BLaER1 treated with 17β-estradiol and CSF1 and Interleukin-3, amounts not matched to agents 10 nM and 100 nM (cell line): ENCODE measurements around the gene ALPK3.

ENCODE experiments used
- H3K27ac ChIP-seq, 11 experiments: shearing (Covaris generic); formaldehyde crosslinking; 2 replicates each; pipeline ENCODE4 v1.8.1; 2022
- H3K27me3 ChIP-seq, 11 experiments: shearing (Covaris generic); formaldehyde crosslinking; 2 replicates each; pipeline ENCODE4 v1.8.1; 2022
- H3K36me3 ChIP-seq, 11 experiments: shearing (Covaris generic); formaldehyde crosslinking; 2 replicates each; pipeline ENCODE4 v1.8.1; 2022
- H3K4me1 ChIP-seq, 10 experiments: shearing (Covaris generic); formaldehyde crosslinking; 2 replicates each; pipeline ENCODE4 v1.8.1; 2022
- H3K4me2 ChIP-seq, 11 experiments: shearing (Covaris generic); formaldehyde crosslinking; 2 replicates each; pipeline ENCODE4 v1.8.1; 2022
- H3K4me3 ChIP-seq, 10 experiments: shearing (Covaris generic); formaldehyde crosslinking; 2 replicates each; pipeline ENCODE4 v1.8.1; 2022
- H3K9ac ChIP-seq, 11 experiments: shearing (Covaris generic); formaldehyde crosslinking; 2 replicates each; pipeline ENCODE4 v1.8.1; 2022
- H3K9me3 ChIP-seq, 11 experiments: shearing (Covaris generic); formaldehyde crosslinking; replicated peaks in 1 of 11; 2 replicates each; pipeline ENCODE4 v1.8.1; 2022
- H4K20me1 ChIP-seq, 11 experiments: shearing (Covaris generic); formaldehyde crosslinking; 2 replicates each; pipeline ENCODE4 v1.8.1; 2022
- Cebpa-rat ChIP-seq, 11 experiments: shearing (Covaris generic); IDR thresholded peaks; 2 replicates each; pipeline ENCODE4 v1.8.1; 2022

Gene ALPK3

DNA sequence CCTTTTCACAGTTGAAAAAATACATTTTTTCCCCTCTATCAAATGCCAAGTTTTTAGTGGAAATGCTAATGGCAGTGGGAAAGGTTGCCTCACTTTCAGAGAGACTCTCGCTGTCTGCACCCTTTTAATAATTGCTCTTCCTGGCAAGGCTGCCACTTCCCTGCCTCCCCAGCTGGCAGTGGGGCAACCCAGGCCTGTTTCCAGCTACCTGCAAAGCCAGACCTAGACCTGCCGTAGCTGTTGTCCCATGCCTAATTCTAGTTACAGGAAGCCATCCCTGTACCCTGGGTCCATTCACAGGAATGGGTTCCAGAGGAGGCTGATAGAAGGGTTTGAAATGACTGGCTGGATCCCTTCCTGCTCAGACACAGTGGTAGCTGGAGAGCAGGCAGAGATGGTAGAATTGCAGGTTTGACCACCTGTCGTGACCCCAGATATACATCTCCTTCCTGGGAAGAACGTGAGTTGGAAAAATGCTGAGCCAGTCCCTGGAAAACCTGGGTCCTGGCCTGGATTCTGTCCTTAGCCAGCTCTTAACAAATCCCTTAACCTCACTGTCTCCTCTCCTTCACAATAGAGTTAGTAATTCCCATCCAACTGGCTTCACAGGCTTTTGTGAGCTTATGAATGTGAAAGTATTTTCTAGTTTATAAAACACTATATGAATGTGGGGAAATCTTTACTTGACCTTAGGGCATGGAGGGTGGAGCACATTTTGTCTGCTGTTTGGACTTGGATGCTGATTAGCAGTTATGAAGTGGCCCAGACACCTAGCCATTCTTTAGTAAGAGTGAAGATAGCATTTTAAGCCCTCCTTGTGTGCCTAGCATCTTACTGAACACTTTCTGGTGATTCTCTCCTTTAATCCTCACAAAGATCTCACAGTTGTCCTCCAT is 12.9 kb upstream of the ALPK3 start:
- H3K4me2 ChIP-seq: no peak overlapping the region
- H3K27me3 ChIP-seq: no peaks in the 10 kb centered on the region
- H4K20me1 ChIP-seq: peaks cover 0 to 32% (median 6%) of the 10 kb centered on the region in 11 experiments; a peak in 11 of 22 replicates
- H3K27ac ChIP-seq: no peak overlapping the region
- no peaks in the 10 kb centered on the region for H3K9me3 ChIP-seq
- TF ChIP-seq Cebpa-rat (IDR thresholded peaks at IDR 0.05): no peak
- H3K36me3 ChIP-seq: peaks cover 57 to 97% (median 69%) of the 10 kb centered on the region in 11 experiments
- H3K9ac ChIP-seq: no peak overlapping the region
- H3K4me3 ChIP-seq: no peak overlapping the region
- H3K4me1 ChIP-seq: peaks cover 0 to 9% (median 0%) of the 10 kb centered on the region in 10 experiments; a peak in 5 of 20 replicates

GRCh38 chr15:84805221-84805620 is 11.9 kb upstream of the ALPK3 start:
- no peak overlapping the region for H3K4me2 ChIP-seq
- H3K4me1 ChIP-seq: peaks cover 0 to 17% (median 6%) of the 10 kb centered on the region in 10 experiments; a peak in 11 of 20 replicates
- no peak for TF ChIP-seq Cebpa-rat (IDR thresholded peaks at IDR 0.05)
- no peak overlapping the region for H3K4me3 ChIP-seq
- H3K27me3 ChIP-seq: no peaks in the 10 kb centered on the region
- peaks cover 0 to 23% (median 0%) of the 10 kb centered on the region in 11 experiments; a peak in 8 of 22 replicates for H4K20me1 ChIP-seq
- H3K9me3 ChIP-seq: no peaks in the 10 kb centered on the region
- no peak overlapping the region for H3K27ac ChIP-seq
- H3K36me3 ChIP-seq: peaks cover 48 to 89% (median 59%) of the 10 kb centered on the region in 11 experiments
- no peak overlapping the region for H3K9ac ChIP-seq

DNA sequence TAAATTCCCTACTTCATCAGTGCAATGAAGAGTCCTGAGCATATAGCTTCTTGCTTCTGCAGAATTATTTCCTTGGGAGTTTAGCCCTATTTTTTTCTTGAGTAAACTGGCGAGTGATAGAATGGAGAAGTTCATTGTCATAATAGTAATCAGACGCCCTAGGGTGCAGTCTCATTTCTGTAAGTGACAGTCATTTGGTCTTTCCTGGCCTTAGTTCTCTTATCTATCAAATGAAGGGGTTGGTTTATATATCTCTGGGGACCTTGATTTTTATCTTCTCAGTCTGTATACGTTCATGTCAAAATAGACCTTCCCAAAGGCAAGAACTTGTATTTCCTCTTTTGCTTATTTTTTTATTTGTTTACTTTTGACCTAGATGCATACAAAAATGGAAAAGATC is 9.9 kb upstream of the ALPK3 start:
- Histone ChIP-seq H3K9ac (no peak overlapping the region), H3K27me3 (no peaks in the 10 kb centered on the region), H3K4me2 (no peak overlapping the region), H3K27ac (no peak overlapping the region), H3K36me3 (peaks cover 30 to 69% (median 41%) of the 10 kb centered on the region in 11 experiments), H3K4me1 (peaks cover 0 to 20% (median 9%) of the 10 kb centered on the region in 10 experiments; a peak in 11 of 20 replicates), H3K9me3 (no peaks in the 10 kb centered on the region), H3K4me3 (no peak overlapping the region), H4K20me1 (peaks cover 0 to 17% (median 0%) of the 10 kb centered on the region in 11 experiments; a peak in 3 of 22 replicates)
- no peak for TF ChIP-seq Cebpa-rat (IDR thresholded peaks at IDR 0.05)

DNA sequence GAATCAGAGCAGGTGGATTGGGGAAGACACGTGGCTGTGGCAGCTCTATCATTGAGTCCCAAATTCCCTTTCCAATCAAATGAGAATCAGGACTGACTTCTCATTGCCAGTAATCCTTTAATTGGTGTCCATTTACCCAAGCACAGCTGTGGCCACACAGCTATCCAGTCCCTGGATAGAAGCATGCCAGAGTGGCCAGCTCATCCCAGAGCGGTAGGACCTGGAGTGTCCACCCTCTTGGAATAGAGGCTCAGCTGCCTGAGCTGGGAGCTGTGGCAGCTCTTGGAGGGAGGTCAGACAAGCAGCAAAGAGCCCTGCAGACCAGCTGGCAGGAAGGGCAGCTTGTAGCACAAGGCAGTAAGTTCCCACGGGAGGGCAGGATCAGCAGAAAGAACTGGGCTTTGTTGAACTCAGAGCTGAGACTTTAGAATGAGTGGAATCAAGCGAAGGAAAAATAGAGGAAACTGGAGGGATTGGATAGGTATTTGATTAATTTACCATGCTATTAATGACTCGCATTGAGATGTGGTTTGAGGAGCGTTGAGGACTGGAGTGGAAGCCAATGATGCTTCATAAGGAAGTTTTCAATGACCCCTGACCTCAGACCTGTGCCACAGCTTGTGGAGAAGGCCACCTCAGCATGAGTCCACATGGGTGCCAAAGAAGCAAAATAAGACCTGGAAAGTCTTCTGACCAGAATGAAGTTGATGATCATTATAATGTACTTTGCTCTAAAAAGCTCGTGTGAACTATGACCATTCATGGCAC is 6.9 kb upstream of the ALPK3 start:
- no peak overlapping the region for H3K4me3 ChIP-seq
- no peak for TF ChIP-seq Cebpa-rat (IDR thresholded peaks at IDR 0.05)
- H3K9me3 ChIP-seq: no peaks in the 10 kb centered on the region
- peaks cover 0 to 20% (median 9%) of the 10 kb centered on the region in 10 experiments; a peak in 12 of 20 replicates for H3K4me1 ChIP-seq
- no peak overlapping the region for H3K27ac ChIP-seq
- no peak overlapping the region for H3K9ac ChIP-seq
- H3K27me3 ChIP-seq: no peaks in the 10 kb centered on the region
- H3K4me2 ChIP-seq: peak overlapping the region in 5 of 11 experiments; percentile 6 to 22 (median 8); a peak in 4 of 22 replicates
- H3K36me3 ChIP-seq: peaks cover 3 to 39% (median 13%) of the 10 kb centered on the region in 11 experiments; a peak in 18 of 22 replicates
- H4K20me1 ChIP-seq: no peaks in the 10 kb centered on the region

DNA sequence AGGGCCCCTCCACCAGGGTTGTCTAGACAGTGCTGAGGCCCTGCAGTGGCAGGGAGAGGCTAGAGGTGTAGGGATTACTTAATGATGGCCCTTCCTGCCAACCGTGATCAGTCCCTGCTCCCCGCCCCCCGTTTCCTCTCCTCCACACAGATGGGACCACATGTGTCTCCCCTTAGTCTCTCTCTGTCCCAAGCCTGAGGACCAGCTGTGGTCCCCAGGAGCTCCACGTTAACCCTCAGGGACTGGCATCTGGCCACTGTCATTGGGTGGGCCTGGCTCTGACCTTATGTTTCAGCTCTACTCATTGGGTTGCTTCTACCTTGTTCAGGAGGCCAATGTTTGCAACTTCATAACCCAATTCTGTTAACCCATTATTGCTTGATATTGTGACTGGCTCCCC is 6.0 kb upstream of the ALPK3 start:
- no peak overlapping the region for H3K27ac ChIP-seq
- no peak overlapping the region for H3K4me3 ChIP-seq
- peaks cover 0 to 20% (median 9%) of the 10 kb centered on the region in 10 experiments; a peak in 12 of 20 replicates for H3K4me1 ChIP-seq
- H3K36me3 ChIP-seq: peaks cover 0 to 30% (median 12%) of the 10 kb centered on the region in 11 experiments; a peak in 15 of 22 replicates
- no peak overlapping the region for H3K9ac ChIP-seq
- no peaks in the 10 kb centered on the region for H3K9me3 ChIP-seq
- no peaks in the 10 kb centered on the region for H4K20me1 ChIP-seq
- TF ChIP-seq Cebpa-rat (IDR thresholded peaks at IDR 0.05): no peak
- H3K4me2 ChIP-seq: no peak overlapping the region
- no peaks in the 10 kb centered on the region for H3K27me3 ChIP-seq

- Histone ChIP-seq H4K20me1 (no peaks in the 10 kb centered on the region), H3K4me1 (peaks cover 0 to 20% (median 9%) of the 10 kb centered on the region in 10 experiments; a peak in 12 of 20 replicates), H3K4me2 (no peak overlapping the region), H3K4me3 (no peak overlapping the region), H3K27me3 (no peaks in the 10 kb centered on the region), H3K9ac (no peak overlapping the region), H3K9me3 (peaks cover 0 to under 1% (median 0%) of the 10 kb centered on the region in 11 experiments; a peak in 1 of 22 replicates), H3K27ac (no peak overlapping the region), H3K36me3 (peaks cover 0 to 23% (median 9%) of the 10 kb centered on the region in 11 experiments; a peak in 9 of 22 replicates)
- no peak for TF ChIP-seq Cebpa-rat (IDR thresholded peaks at IDR 0.05)
Observed at GRCh38 chr15:84811828-84812227, 5.3 kb upstream of the ALPK3 start.

- no peak overlapping the region for H3K4me2 ChIP-seq
- H3K27me3 ChIP-seq: no peaks in the 10 kb centered on the region
- H3K36me3 ChIP-seq: peaks cover 0 to 20% (median 8%) of the 10 kb centered on the region in 11 experiments; a peak in 8 of 22 replicates
- TF ChIP-seq Cebpa-rat (IDR thresholded peaks at IDR 0.05): no peak
- H3K27ac ChIP-seq: no peak overlapping the region
- peaks cover 5 to 18% (median 12%) of the 10 kb centered on the region in 10 experiments; a peak in 19 of 20 replicates for H3K4me1 ChIP-seq
- H3K9me3 ChIP-seq: peaks cover 0 to 4% (median 0%) of the 10 kb centered on the region in 11 experiments; a peak in 2 of 22 replicates
- no peak overlapping the region for H3K4me3 ChIP-seq
- no peak overlapping the region for H3K9ac ChIP-seq
- no peaks in the 10 kb centered on the region for H4K20me1 ChIP-seq
Observed at GRCh38 chr15:84812842-84813241, 4.3 kb upstream of the ALPK3 start.

GRCh38 chr15:84813435-84813834 is 3.7 kb upstream of the ALPK3 start:
- no peak overlapping the region for H3K4me3 ChIP-seq
- H3K36me3 ChIP-seq: peaks cover 0 to 14% (median 2%) of the 10 kb centered on the region in 11 experiments; a peak in 5 of 22 replicates
- H3K4me1 ChIP-seq: peaks cover 11 to 23% (median 18%) of the 10 kb centered on the region in 10 experiments
- no peak overlapping the region for H3K4me2 ChIP-seq
- H4K20me1 ChIP-seq: no peaks in the 10 kb centered on the region
- H3K9me3 ChIP-seq: peaks cover 0 to 4% (median 0%) of the 10 kb centered on the region in 11 experiments; a peak in 2 of 22 replicates
- no peak overlapping the region for H3K27ac ChIP-seq
- TF ChIP-seq Cebpa-rat (IDR thresholded peaks at IDR 0.05): no peak
- H3K9ac ChIP-seq: no peak overlapping the region
- no peaks in the 10 kb centered on the region for H3K27me3 ChIP-seq
